Endothelial cell (in vitro differentiated cells): ENCODE results near the gene FUBP3. TPM values are rescaled to one million over a fixed set of nuclear protein-coding genes. Genes with fewer than 3 reads are reported as not detected.

Experiments
- DNase-seq: peaks from one replicate; pipeline ENCODE4 v3.0.0; 2021; ENCODE audit warnings: low spot score
- H3K27ac Mint-ChIP-seq: one replicate; pipeline ENCODE4 v1.8.0; 2021; ENCODE audit warnings: mixed read lengths, inconsistent platforms; ENCODE audit not compliant: unreplicated experiment
- H3K27me3 Mint-ChIP-seq: one replicate; pipeline ENCODE4 v1.8.0; 2021; ENCODE audit warnings: mild to moderate bottlenecking, moderate library complexity, mixed read lengths, inconsistent platforms; ENCODE audit not compliant: unreplicated experiment
- H3K36me3 Mint-ChIP-seq: one replicate; pipeline ENCODE4 v1.8.0; 2021; ENCODE audit warnings: mild to moderate bottlenecking, low read depth, mixed read lengths, inconsistent platforms; ENCODE audit not compliant: unreplicated experiment
- H3K4me1 Mint-ChIP-seq: one replicate; pipeline ENCODE4 v1.8.0; 2021; ENCODE audit warnings: mild to moderate bottlenecking, mixed read lengths, inconsistent platforms; ENCODE audit not compliant: unreplicated experiment
- H3K4me3 Mint-ChIP-seq: one replicate; pipeline ENCODE4 v1.8.0; 2021; ENCODE audit warnings: mild to moderate bottlenecking, mixed read lengths, inconsistent platforms; ENCODE audit not compliant: unreplicated experiment
- H3K9me3 Mint-ChIP-seq: one replicate; pipeline ENCODE4 v1.8.0; 2021; ENCODE audit warnings: mixed read lengths, inconsistent platforms; ENCODE audit not compliant: unreplicated experiment
- CTCF ChIP-seq: fragments of 200-600 bp; sonication (generic); IDR thresholded peaks from one replicate; pipeline ENCODE4 v1.5.0; 2021; ENCODE audit warnings: antibody characterized with exemption; ENCODE audit not compliant: unreplicated experiment
- total RNA-seq: library from RNA; stranded (reverse); fragmentation: NEBNext Ultra II Directional; extraction: Animal tissue kit (Norgen Biotek cat#: 25700); gene quantifications from one replicate; pipeline ENCODE4 v1.2.1, GENCODE V29; 2021; ENCODE audit not compliant: unreplicated experiment

Gene FUBP3
- total RNA-seq, 1 donor from 2014 or later: 61.9 TPM

- Mint-ChIP-seq H3K9me3 (no peaks in the 10 kb centered on the region), H3K36me3 (peaks cover 4% of the 10 kb centered on the region), H3K4me1 (peaks cover 2% of the 10 kb centered on the region), H3K27ac (no peak overlapping the region), H3K4me3 (peak overlapping the region; percentile 69), H3K27me3 (peaks cover 35% of the 10 kb centered on the region)
- DNase-seq: no peak
- TF ChIP-seq CTCF: no peak
Observed at GRCh38 chr9:130665431-130666392, 86.3 kb downstream of the FUBP3 start.

GRCh38 chr9:130666393-130667119 lies 87.2 kb downstream of the FUBP3 start:
- H3K27ac Mint-ChIP-seq: no peak overlapping the region
- H3K4me3 Mint-ChIP-seq: no peak overlapping the region
- DNase-seq: no peak
- peaks cover 4% of the 10 kb centered on the region for H3K36me3 Mint-ChIP-seq
- peaks cover 2% of the 10 kb centered on the region for H3K4me1 Mint-ChIP-seq
- TF ChIP-seq CTCF: no peak
- H3K9me3 Mint-ChIP-seq: no peaks in the 10 kb centered on the region
- H3K27me3 Mint-ChIP-seq: peaks cover 36% of the 10 kb centered on the region

GRCh38 chr9:130667120-130667435 lies 87.7 kb downstream of the FUBP3 start:
- DNase-seq: no peak
- Mint-ChIP-seq H3K4me3 (no peak overlapping the region), H3K27ac (no peak overlapping the region), H3K27me3 (peaks cover 33% of the 10 kb centered on the region), H3K36me3 (peaks cover 4% of the 10 kb centered on the region), H3K4me1 (peaks cover 2% of the 10 kb centered on the region), H3K9me3 (no peaks in the 10 kb centered on the region)
- TF ChIP-seq CTCF: no peak

GRCh38 chr9:130668196-130668595 lies 88.8 kb downstream of the FUBP3 start:
- Mint-ChIP-seq H3K36me3 (peaks cover 4% of the 10 kb centered on the region), H3K4me3 (no peak overlapping the region), H3K27me3 (peaks cover 28% of the 10 kb centered on the region), H3K27ac (no peak overlapping the region), H3K9me3 (no peaks in the 10 kb centered on the region), H3K4me1 (peaks cover 2% of the 10 kb centered on the region)
- TF ChIP-seq CTCF: no peak
- no peak for DNase-seq

- Mint-ChIP-seq H3K4me1 (peaks cover 2% of the 10 kb centered on the region), H3K27me3 (peaks cover 28% of the 10 kb centered on the region), H3K4me3 (no peak overlapping the region)
Observed at GRCh38 chr9:130668659-130669058, 89.3 kb downstream of the FUBP3 start.

More at GRCh38 chr9:130668659-130669058, 89.3 kb downstream of the FUBP3 start:
- no peak for TF ChIP-seq CTCF
- Mint-ChIP-seq H3K27ac (no peak overlapping the region), H3K9me3 (no peaks in the 10 kb centered on the region), H3K36me3 (peaks cover 4% of the 10 kb centered on the region)
- DNase-seq: no peak
